H54 (cell line): ENCODE measurements around the gene GPR149.

Experiments used
- DNase-seq: peaks from one replicate; pipeline ENCODE4 v3.0.0; 2011; ENCODE audit warnings: low spot score, mixed read lengths; ENCODE audit not compliant: insufficient read length
- FAIRE-seq: peaks from 3 replicates; lab custom pipeline; 2011; peaks lifted over from hg19 to GRCh38; lab: Jason Lieb, UNC
- POLR2A ChIP-seq: IDR thresholded peaks from 2 replicates; pipeline ENCODE4 v1.6.1; 2011; ENCODE audit warnings: low read depth, mild to moderate bottlenecking, low read length

The GPR149 gene

DNA sequence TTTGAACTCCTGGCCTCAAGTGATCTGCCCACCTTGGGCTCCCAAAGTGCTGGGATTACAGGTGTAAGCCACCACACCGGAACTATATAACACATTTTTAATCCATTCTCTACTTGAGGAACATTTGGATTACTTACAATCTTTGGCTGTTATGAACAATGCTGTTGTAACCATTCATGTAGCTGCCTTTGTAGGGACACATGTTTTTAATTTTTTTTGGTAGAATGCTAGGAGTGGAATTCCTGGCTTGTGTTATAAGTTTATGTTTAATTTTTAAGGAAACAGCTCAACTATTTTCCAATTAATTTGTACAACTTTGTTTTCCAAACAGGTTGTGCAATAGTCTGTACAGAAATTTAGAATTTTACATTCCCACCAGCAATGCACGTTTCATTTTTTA, 51.7 kb downstream of the GPR149 start:
- DNase-seq (no peak), FAIRE-seq (no peak)
- TF ChIP-seq POLR2A = no peak

DNA sequence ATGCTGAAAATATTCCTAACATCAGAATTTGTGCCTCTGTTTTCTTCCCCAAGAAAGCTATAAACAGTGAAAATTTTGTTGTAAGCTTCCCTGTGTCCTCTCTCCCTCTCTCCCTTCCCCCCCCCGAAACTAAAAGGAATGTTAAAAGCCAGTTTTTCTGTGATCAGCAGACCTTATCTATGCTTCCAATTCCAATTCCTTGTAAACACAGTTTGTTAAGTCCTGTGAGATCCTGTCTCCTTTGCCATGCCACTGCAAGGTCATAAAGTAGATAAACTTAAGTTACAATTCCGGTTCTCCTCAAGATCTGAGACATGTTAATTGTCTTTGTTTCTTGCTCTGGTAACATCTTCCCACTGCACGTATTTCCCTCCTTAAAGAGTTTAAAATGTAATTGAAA, 62.8 kb downstream of the GPR149 start:
- no peak for DNase-seq
- TF ChIP-seq POLR2A = no peak
- no peak for FAIRE-seq

DNA sequence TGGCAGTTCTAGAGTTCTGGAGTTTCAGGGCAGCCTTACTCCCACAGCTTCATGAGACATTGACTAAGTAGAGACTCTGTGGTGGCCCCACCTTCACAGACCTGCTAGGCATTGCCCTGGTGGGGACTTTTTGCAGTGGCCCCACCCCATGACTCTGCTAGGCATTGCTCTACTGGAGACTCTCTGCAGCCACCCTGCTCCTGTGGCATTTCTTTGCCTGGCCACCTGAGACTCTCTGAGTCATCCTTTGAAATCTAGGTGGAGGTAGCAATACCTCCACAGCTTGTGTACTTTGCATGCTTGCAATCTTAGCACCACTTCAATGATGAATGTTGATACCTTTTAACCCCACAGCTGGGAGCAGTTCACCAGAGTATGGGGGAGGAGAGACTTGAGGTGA, 65.1 kb downstream of the GPR149 start:
- FAIRE-seq = no peak
- no peak for TF ChIP-seq POLR2A
- DNase-seq = no peak

DNA sequence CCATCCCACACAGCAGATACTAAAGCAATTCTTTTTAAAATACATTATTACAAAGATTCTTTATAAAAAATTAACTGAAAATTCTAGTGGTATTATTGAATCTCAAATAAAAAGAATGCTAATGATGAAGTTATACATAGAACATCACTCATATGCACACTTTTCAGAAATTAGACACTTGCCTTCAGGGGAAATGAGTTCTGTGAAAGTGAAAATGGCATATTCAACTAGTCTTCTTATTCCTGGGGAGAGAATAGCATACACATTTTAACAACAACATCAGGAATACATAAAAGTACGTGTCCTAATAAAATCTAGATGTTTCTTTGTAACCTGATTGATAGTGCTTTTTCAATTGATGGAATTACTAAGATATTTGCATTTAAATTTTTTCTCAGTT, 68.9 kb downstream of the GPR149 start:
- TF ChIP-seq POLR2A = no peak
- FAIRE-seq = no peak
- no peak for DNase-seq

- no peak for FAIRE-seq
- no peak for DNase-seq
- no peak for TF ChIP-seq POLR2A
Observed at GRCh38 chr3:154356009-154356408, 74.0 kb downstream of the GPR149 start.

DNA sequence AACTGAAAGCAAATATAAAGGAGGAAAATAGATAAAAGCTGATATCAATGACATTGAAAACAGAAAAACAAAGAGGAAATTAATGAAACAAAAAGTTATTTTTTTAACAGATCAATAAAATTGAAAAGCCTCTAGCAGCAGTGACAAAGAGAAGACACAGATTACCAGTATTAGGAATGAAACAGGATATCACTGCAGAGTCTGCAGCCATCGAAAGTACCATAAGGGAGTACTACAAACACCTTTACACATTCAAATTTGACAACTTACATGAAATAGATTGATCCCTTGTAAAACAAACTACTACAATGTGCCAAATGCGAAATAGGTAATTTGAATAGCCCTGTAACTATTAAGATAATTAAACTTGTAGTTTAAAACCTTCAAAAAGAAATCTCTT, 80.8 kb downstream of the GPR149 start:
- no peak for DNase-seq
- TF ChIP-seq POLR2A = no peak
- FAIRE-seq = no peak

- FAIRE-seq = no peak
- no peak for DNase-seq
- no peak for TF ChIP-seq POLR2A
Observed at GRCh38 chr3:154345422-154346122, 84.4 kb downstream of the GPR149 start.

- DNase-seq = no peak
- TF ChIP-seq POLR2A = no peak
- FAIRE-seq = no peak
Observed at GRCh38 chr3:154338570-154338969, 91.4 kb downstream of the GPR149 start.

- DNase-seq = no peak
- FAIRE-seq = no peak
- no peak for TF ChIP-seq POLR2A
Observed at GRCh38 chr3:154338008-154338407, 92.0 kb downstream of the GPR149 start.

- no peak for TF ChIP-seq POLR2A
- DNase-seq (no peak), FAIRE-seq (no peak)
Observed at GRCh38 chr3:154334973-154335420, 95.0 kb downstream of the GPR149 start.

GRCh38 chr3:154327871-154328270, 102.1 kb downstream of the GPR149 start:
- no peak for FAIRE-seq
- DNase-seq = no peak
- TF ChIP-seq POLR2A = no peak

GRCh38 chr3:154324919-154325318, 105.1 kb downstream of the GPR149 start:
- DNase-seq (no peak), FAIRE-seq (peak; percentile 43)
- no peak for TF ChIP-seq POLR2A

- TF ChIP-seq POLR2A = peak; percentile 76
- FAIRE-seq = peak; percentile 78
- DNase-seq = peak; percentile 66
Observed at GRCh38 chr3:154323891-154324738, 105.9 kb downstream of the GPR149 start, which contains the start of gene DHX36. DHX36 (minus strand) TSS chr3:154324487; CDS start chr3:154324416, 71 bp downstream.

DNA sequence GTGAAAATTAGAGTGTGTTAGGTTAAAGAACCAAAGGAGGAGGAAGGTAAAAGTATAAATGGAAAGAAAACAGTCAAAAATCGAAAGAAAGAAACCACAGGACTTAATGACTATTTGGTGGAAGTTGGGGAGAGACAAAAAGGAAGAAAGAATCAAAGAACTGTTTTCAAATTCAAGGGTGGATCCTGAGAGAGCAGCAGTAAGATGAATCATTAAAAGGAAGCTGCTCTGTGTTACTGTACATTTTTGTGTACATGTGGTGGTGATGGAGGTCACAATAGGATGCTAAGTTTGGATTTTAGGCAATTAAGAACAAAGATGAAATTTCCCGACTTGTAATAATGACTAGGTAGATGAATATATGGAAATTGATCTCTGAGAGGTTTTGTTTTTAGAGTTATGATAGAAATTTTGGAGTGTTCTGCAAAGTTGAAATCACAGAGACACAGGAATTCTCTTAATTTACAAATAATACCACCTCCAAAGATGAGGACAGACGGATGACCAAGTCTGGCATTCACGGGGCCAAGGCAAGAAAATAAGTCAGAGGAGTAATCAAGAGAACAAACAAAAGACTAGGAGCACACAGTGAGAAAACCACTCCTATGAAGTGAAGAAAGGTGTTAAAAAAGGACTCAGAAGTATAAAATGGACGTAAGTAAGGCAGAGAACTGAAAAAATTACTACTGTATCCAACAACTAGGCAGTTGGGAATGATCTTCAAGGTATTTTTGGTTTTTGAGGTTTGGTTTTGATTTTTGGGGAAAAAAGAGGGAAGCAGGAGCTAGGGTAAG, 112.8 kb downstream of the GPR149 start:
- FAIRE-seq (peak; percentile 65), DNase-seq (no peak)
- TF ChIP-seq POLR2A = no peak

DNA sequence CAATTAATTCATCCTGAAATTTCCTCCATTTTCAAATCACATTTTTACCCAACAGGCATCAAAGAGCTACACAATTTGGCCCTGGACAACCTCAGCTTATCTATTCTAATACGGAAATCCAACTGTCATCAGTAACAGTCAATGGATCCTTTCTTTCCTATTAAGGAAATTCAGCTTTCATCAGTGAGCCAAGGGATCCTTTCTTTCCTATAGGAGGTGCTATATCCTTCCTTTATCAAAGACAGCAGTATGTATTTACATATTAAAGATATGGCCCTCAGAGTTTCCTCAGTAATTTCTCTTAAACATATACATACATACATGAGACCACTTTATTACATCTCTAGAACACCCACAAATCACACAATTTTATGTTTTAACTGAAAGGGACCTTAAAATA, 115.8 kb downstream of the GPR149 start:
- no peak for TF ChIP-seq POLR2A
- DNase-seq = no peak
- FAIRE-seq = no peak
